ENCODE measurements around the gene KLF7.

DNA sequence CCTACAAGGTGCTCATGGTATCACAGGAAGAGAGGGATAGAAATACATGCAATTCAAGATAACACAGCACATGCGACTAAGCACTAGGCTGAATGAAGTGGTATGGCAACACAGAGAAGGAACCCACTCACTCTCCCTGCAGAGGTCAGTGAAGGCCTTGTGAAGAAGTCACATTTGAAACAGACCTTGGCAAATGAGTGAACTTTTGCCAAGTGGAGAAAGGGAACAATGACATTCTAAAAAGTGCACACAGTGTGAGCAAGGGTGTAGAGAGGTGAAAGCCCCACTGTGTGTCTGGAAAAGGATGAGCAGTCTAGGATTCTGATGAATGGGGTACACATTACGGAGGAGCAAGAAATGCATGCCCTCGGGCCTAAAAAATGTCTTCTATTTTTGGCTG is 23.3 kb downstream of the KLF7 start:
- TF ChIP-seq, protein P1, sequence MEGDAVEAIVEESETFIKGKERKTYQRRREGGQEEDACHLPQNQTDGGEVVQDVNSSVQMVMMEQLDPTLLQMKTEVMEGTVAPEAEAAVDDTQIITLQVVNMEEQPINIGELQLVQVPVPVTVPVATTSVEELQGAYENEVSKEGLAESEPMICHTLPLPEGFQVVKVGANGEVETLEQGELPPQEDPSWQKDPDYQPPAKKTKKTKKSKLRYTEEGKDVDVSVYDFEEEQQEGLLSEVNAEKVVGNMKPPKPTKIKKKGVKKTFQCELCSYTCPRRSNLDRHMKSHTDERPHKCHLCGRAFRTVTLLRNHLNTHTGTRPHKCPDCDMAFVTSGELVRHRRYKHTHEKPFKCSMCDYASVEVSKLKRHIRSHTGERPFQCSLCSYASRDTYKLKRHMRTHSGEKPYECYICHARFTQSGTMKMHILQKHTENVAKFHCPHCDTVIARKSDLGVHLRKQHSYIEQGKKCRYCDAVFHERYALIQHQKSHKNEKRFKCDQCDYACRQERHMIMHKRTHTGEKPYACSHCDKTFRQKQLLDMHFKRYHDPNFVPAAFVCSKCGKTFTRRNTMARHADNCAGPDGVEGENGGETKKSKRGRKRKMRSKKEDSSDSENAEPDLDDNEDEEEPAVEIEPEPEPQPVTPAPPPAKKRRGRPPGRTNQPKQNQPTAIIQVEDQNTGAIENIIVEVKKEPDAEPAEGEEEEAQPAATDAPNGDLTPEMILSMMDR (IDR thresholded peaks at IDR 0.05; ENCODE audit: low read depth, low read length, poor library complexity, severe bottlenecking), result no peak
- TF ChIP-seq EZH2phosphoT487 (IDR thresholded peaks at IDR 0.05; ENCODE audit: borderline replicate concordance, low read length), result no peak

Measured in DOHH2 (cell line).